B cell (primary cell): ENCODE measurements around the gene RBM20. TPM values are rescaled to one million over a fixed set of nuclear protein-coding genes. Genes with fewer than 3 reads are reported as not detected.

Experiments used
- ATAC-seq: fragments of 200-7000 bp; cut with Tn5 transposase; one replicate; pipeline ENCODE4 v1.10.0; 2021; ENCODE audit warnings: low read depth, mild to moderate bottlenecking, moderate number of reproducible peaks, moderate library complexity
- CTCF ChIA-PET: fragments of 350-600 bp; sonication (Branson Sonifier 250); formaldehyde crosslinking; loops from one replicate; lab custom pipeline; 2021; ENCODE audit warnings: antibody characterized with exemption, inconsistent platforms; lab: Charles Lee
- POLR2A ChIA-PET: fragments of 350-600 bp; sonication (Branson Sonifier 250); formaldehyde crosslinking; loops from one replicate; lab custom pipeline; 2021; ENCODE audit warnings: antibody characterized with exemption; lab: Charles Lee
- DNase-seq: peaks from one replicate; pipeline ENCODE4 v3.0.0; 2013
- H2AFZ ChIP-seq: 2 replicates; pipeline ENCODE4 v1.6.1; 2012; ENCODE audit warnings: mild to moderate bottlenecking, low read depth, low read length; ENCODE audit not compliant: insufficient read depth, poor library complexity, severe bottlenecking
- H3K27ac ChIP-seq, 2 donors: 1 replicate in 1 of 2; 2 replicates in 1 of 2; pipeline ENCODE4 v1.5.1; 2012 to 2013; ENCODE audit warnings: low read length in 2 of 2, mild to moderate bottlenecking in 2 of 2, moderate library complexity in 1 of 2
- H3K27me3 ChIP-seq, 4 experiments: fragments of 200-600 bp in 1 of 4; sonication (generic) in 1 of 4; replicated peaks in 1 of 4; 1 replicate in 2 of 4; 2 replicates in 2 of 4; pipeline versions ENCODE4 v1.6.1 to v1.7.0; 2013 to 2016; ENCODE audit warnings: low read length in 3 of 4, mild to moderate bottlenecking in 2 of 4, mixed read lengths in 1 of 4, moderate library complexity in 1 of 4; ENCODE audit not compliant: insufficient read depth in 4 of 4, control insufficient read depth in 3 of 4; ENCODE audit errors: control extremely low read depth in 1 of 4
- H3K36me3 ChIP-seq, 2 experiments: replicated peaks in 1 of 2; 1 replicate in 1 of 2; 2 replicates in 1 of 2; pipeline versions ENCODE4 v1.6.1 to v1.7.1; 2013; ENCODE audit warnings: low read length in 1 of 2; ENCODE audit not compliant: insufficient read depth in 2 of 2, control insufficient read depth in 1 of 2; ENCODE audit errors: control extremely low read depth in 1 of 2, extremely low read depth in 1 of 2
- H3K4me1 ChIP-seq, 2 donors: fragments of 200-600 bp in 1 of 2; sonication (generic) in 1 of 2; 1 replicate in 1 of 2; 2 replicates in 1 of 2; pipeline versions ENCODE4 v1.5.1 to v1.6.1; 2013 to 2017; ENCODE audit warnings: low read length in 2 of 2; ENCODE audit not compliant: control insufficient read depth in 2 of 2, insufficient read depth in 2 of 2
- H3K4me2 ChIP-seq: replicated peaks from 2 replicates; pipeline ENCODE3; 2012; ENCODE audit warnings: mild to moderate bottlenecking, low read depth, low read length; ENCODE audit not compliant: poor library complexity, severe bottlenecking
- H3K4me3 ChIP-seq, 5 experiments: fragments of 200-600 bp in 1 of 5; sonication (generic) in 1 of 5; 1 replicate in 3 of 5; 2 replicates in 2 of 5; pipeline versions ENCODE4 v1.5.1 to v1.7.0; 2011 to 2016; ENCODE audit warnings: low read length in 4 of 5, mild to moderate bottlenecking in 4 of 5, low read depth in 2 of 5, control low read depth in 1 of 5, moderate library complexity in 1 of 5; ENCODE audit not compliant: insufficient read depth in 1 of 5; ENCODE audit errors: control extremely low read depth in 1 of 5, extremely low read depth in 1 of 5
- H3K79me2 ChIP-seq: fragments of 200-600 bp; sonication (generic); one replicate; pipeline ENCODE4 v1.6.0; 2016; ENCODE audit warnings: low read length; ENCODE audit not compliant: control insufficient read depth, insufficient read depth
- H3K9ac ChIP-seq: fragments of 200-600 bp; sonication (generic); 2 replicates; pipeline ENCODE4 v1.6.1; 2017; ENCODE audit warnings: mild to moderate bottlenecking, low read length, moderate library complexity
- H3K9me3 ChIP-seq, 3 donors: one replicate each; pipeline versions ENCODE4 v1.6.1 to v1.7.1; 2013; ENCODE audit warnings: low read length in 2 of 3; ENCODE audit not compliant: control insufficient read depth in 2 of 3, insufficient read depth in 1 of 3; ENCODE audit errors: control extremely low read depth in 1 of 3
- H4K20me1 ChIP-seq: 2 replicates; pipeline ENCODE4 v1.6.0; 2012; ENCODE audit warnings: mild to moderate bottlenecking, low read length; ENCODE audit not compliant: insufficient read depth, control insufficient read depth, poor library complexity, severe bottlenecking
- H3K27ac Mint-ChIP-seq: one replicate; pipeline ENCODE4 v1.8.0; 2021; ENCODE audit warnings: mixed read lengths
- H3K27me3 Mint-ChIP-seq: one replicate; pipeline ENCODE4 v1.8.0; 2021; ENCODE audit warnings: mixed read lengths
- H3K4me1 Mint-ChIP-seq: one replicate; pipeline ENCODE4 v1.8.0; 2021; ENCODE audit warnings: mixed read lengths
- H3K4me3 Mint-ChIP-seq: one replicate; pipeline ENCODE4 v1.8.0; 2021; ENCODE audit warnings: mixed read lengths
- H3K9me3 Mint-ChIP-seq: one replicate; pipeline ENCODE4 v1.8.0; 2022; ENCODE audit warnings: mixed read lengths; ENCODE audit not compliant: insufficient read depth
- EZH2 ChIP-seq: IDR thresholded peaks from 2 replicates; pipeline ENCODE4 v1.6.1; 2012; ENCODE audit warnings: borderline replicate concordance, low read depth, mild to moderate bottlenecking, moderate library complexity, low read length; ENCODE audit not compliant: insufficient read depth, poor library complexity, severe bottlenecking
- WGBS: methylation state at CpG from one replicate; pipeline ENCODE4 v1.1.5; 2013; ENCODE audit warnings: missing lambda C conversion rate; ENCODE audit not compliant: insufficient coverage; 5-methylcytosine and 5-hydroxymethylcytosine counted together
- intact Hi-C: fragments of 100-400 bp; cut with micrococcal nuclease; formaldehyde crosslinking; loops from one replicate; pipeline ENCODE4 v1.10.0; 2022
- polyA plus RNA-seq: library from polyadenylated mRNA; depleted of rRNA; stranded (reverse); fragments of >200 nt; gene quantifications from 2 replicates; pipeline ENCODE4 v1.2.3, GENCODE V29; 2012
- total RNA-seq, 2 donors: library from RNA; stranded (reverse); fragments of 120-200 nt in 1 of 2; gene quantifications; 1 replicate in 1 of 2; 2 replicates in 1 of 2; pipeline versions ENCODE4 v1.2.3 to v1.2.4, GENCODE V29; 2013 to 2022
- TF ChIP-seq, protein P1 (sequence below): fragments of 200-600 bp; IDR thresholded peaks from one replicate; pipeline ENCODE4 v1.8.0; 2022; ENCODE audit warnings: antibody characterized with exemption, mild to moderate bottlenecking

The RBM20 gene
- total and polyA plus RNA-seq, 2 donors (not counting 1 experiment from before 2014, with no cell fraction given): not detected

DNA sequence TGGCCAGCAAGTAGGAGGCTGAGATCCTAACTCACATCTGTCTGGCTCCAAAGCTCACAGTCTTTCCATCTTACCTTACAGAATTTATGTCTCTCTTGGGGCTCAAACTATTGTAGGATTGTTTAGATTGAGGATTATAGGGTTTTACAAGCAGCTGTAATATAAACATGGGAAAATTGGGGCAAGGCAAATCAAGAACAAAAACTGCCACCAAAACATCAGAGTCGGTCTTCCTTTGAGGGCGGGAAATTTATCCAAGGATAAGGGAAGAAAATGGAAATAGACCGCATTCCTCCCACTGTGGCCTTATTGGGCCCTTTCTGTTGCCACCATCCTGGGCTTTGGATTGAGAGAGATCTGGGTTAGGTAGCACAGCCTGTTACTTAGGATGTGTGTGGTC, 22.5 kb downstream of the RBM20 start:
- no peaks in the 10 kb centered on the region for H3K9me3 Mint-ChIP-seq
- no peak overlapping the region for H3K27ac Mint-ChIP-seq
- H3K4me1 Mint-ChIP-seq: peaks cover 3% of the 10 kb centered on the region
- ChIA-PET POLR2A (no interaction called here), CTCF (no interaction called here)
- TF ChIP-seq EZH2: no peak
- TF ChIP-seq, protein P1, sequence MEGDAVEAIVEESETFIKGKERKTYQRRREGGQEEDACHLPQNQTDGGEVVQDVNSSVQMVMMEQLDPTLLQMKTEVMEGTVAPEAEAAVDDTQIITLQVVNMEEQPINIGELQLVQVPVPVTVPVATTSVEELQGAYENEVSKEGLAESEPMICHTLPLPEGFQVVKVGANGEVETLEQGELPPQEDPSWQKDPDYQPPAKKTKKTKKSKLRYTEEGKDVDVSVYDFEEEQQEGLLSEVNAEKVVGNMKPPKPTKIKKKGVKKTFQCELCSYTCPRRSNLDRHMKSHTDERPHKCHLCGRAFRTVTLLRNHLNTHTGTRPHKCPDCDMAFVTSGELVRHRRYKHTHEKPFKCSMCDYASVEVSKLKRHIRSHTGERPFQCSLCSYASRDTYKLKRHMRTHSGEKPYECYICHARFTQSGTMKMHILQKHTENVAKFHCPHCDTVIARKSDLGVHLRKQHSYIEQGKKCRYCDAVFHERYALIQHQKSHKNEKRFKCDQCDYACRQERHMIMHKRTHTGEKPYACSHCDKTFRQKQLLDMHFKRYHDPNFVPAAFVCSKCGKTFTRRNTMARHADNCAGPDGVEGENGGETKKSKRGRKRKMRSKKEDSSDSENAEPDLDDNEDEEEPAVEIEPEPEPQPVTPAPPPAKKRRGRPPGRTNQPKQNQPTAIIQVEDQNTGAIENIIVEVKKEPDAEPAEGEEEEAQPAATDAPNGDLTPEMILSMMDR: no peak
- Histone ChIP-seq H3K9me3 (no peaks in the 10 kb centered on the region), H3K9ac (no peak overlapping the region), H3K27me3 (peaks cover 0 to 3% (median 0%) of the 10 kb centered on the region in 4 experiments), H3K79me2 (no peaks in the 10 kb centered on the region), H3K4me3 (no peak overlapping the region), H3K27ac (no peak overlapping the region), H3K4me2 (no peak overlapping the region), H3K4me1 (peaks cover under 1% of the 10 kb centered on the region in 2 donors), H2AFZ (no peak overlapping the region), H3K36me3 (no peaks in the 10 kb centered on the region), H4K20me1 (no peaks in the 10 kb centered on the region)
- H3K4me3 Mint-ChIP-seq: no peak overlapping the region
- WGBS: no CpG with 5 or more reads among the region's 3 CpGs
- intact Hi-C loops: no loop called here
- H3K27me3 Mint-ChIP-seq: peaks cover 36% of the 10 kb centered on the region
- no peak for ATAC-seq
- DNase-seq: no peak

DNA sequence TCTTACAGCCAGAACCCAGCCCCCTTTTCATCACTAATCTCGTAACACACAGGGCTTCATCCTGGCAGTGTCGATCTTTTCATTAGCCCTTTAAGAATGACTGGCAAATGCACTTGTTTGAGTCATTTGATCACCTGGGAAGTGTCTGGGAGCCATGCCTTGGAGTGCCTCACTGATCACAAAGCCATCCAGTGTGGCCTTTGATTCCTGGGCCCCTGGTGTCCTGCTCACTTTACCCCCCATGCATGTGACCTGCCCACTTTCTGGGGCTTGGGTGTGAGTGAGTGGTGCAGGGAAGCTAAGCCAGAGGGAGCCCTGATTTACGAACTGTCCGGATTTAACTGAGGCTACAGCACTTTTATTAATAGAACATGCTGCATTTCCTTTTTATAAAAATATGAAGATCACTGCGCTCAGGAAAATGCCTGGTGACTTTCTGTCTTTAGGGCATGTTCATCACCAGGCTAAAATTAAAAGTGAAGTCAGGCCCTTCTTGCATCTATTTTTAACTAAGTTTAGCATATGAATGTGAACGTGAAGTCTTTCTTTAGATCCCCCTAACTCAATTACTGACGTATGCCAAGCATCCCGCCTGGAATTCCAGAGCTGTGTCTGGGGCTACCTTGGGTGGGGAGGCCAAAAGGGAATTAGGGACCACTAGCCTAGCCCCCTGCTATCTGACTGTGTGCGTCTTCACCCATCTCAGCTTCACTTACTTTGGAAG, 23.6 kb downstream of the RBM20 start:
- Histone ChIP-seq H3K27me3 (no peaks in the 10 kb centered on the region), H4K20me1 (no peaks in the 10 kb centered on the region), H3K79me2 (no peaks in the 10 kb centered on the region), H3K9ac (no peak overlapping the region), H2AFZ (no peak overlapping the region), H3K4me3 (no peak overlapping the region), H3K27ac (no peak overlapping the region), H3K4me1 (peaks cover 3 to 8% of the 10 kb centered on the region in 2 donors), H3K36me3 (no peaks in the 10 kb centered on the region), H3K4me2 (no peak overlapping the region), H3K9me3 (no peaks in the 10 kb centered on the region)
- Mint-ChIP-seq H3K4me1 (peaks cover 2% of the 10 kb centered on the region), H3K9me3 (no peaks in the 10 kb centered on the region), H3K27me3 (peaks cover 30% of the 10 kb centered on the region), H3K4me3 (no peak overlapping the region), H3K27ac (no peak overlapping the region)
- TF ChIP-seq, protein P1: no peak
- TF ChIP-seq EZH2: no peak
- 75% methylated on average over 3 of the region's 9 CpGs for WGBS
- DNase-seq (no peak), ATAC-seq (no peak)
- ChIA-PET POLR2A (no interaction called here), CTCF (no interaction called here)
- intact Hi-C loops: no loop called here
